Measurements from ENCODE around the gene NHLH1. TPM values are rescaled to one million over a fixed set of nuclear protein-coding genes. Genes with fewer than 3 reads are reported as not detected.
A peak's percentile ranks its signal among the peaks of the same experiment; 100 is the strongest.

The NHLH1 gene
- total RNA-seq, 1 donor from 2014 or later, result 0.40 TPM

DNA sequence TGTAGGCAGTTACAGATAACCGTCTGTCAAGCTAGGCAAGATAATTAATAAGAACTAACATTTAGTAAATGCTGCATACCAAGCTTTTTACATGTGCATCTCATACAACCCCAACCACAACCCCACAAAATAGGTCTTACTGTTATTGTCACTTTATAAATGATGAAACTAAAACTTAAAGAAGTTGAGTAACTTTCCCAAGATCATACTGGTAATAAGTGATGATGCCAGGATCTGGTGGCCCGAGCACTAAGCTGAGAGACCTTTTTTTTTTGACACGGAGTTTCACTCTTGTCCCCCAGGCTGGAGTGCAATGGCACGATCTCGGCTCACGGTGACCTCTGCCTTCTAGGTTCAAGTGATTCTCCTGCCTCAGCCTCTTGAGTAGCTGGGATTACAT lies 21.9 kb upstream of the NHLH1 start:
- peak overlapping the region; percentile 96 for H3K4me3 Mint-ChIP-seq
- intact Hi-C loops (cut with micrococcal nuclease), result loop anchor here (5.0 kb wide), 2 partner anchors 267 to 337 kb away; no protein-coding TSS in a partner anchor
- no peaks in the 10 kb centered on the region for H3K27me3 Mint-ChIP-seq
- H3K9me3 Mint-ChIP-seq, result no peaks in the 10 kb centered on the region
- H3K27ac Mint-ChIP-seq, result no peak overlapping the region
- no peak for DNase-seq
- H3K4me1 Mint-ChIP-seq, result peaks cover 36% of the 10 kb centered on the region
- peaks cover 33% of the 10 kb centered on the region for H3K36me3 Mint-ChIP-seq (ENCODE audit: low read depth)

- intact Hi-C loops (cut with micrococcal nuclease), result no loop called here
- Mint-ChIP-seq H3K27ac (no peak overlapping the region), H3K9me3 (no peaks in the 10 kb centered on the region), H3K4me1 (peaks cover 23% of the 10 kb centered on the region), H3K36me3 (ENCODE audit: low read depth) (peaks cover 38% of the 10 kb centered on the region), H3K27me3 (no peaks in the 10 kb centered on the region), H3K4me3 (no peak overlapping the region)
- no peak for DNase-seq
Observed at GRCh38 chr1:160346463-160346862, 20.4 kb upstream of the NHLH1 start.

- peaks cover 38% of the 10 kb centered on the region for H3K36me3 Mint-ChIP-seq (ENCODE audit: low read depth)
- no peak for DNase-seq
- H3K27me3 Mint-ChIP-seq, result no peaks in the 10 kb centered on the region
- intact Hi-C loops (cut with micrococcal nuclease), result no loop called here
- no peak overlapping the region for H3K4me3 Mint-ChIP-seq
- no peak overlapping the region for H3K27ac Mint-ChIP-seq
- no peaks in the 10 kb centered on the region for H3K9me3 Mint-ChIP-seq
- peaks cover 19% of the 10 kb centered on the region for H3K4me1 Mint-ChIP-seq
Observed at GRCh38 chr1:160346958-160347357, 19.9 kb upstream of the NHLH1 start.

GRCh38 chr1:160351629-160352028 lies 15.2 kb upstream of the NHLH1 start:
- H3K27ac Mint-ChIP-seq, result no peak overlapping the region
- no peak overlapping the region for H3K4me3 Mint-ChIP-seq
- DNase-seq, result no peak
- intact Hi-C loops (cut with micrococcal nuclease), result no loop called here
- H3K9me3 Mint-ChIP-seq, result no peaks in the 10 kb centered on the region
- H3K36me3 Mint-ChIP-seq (ENCODE audit: low read depth), result peaks cover 62% of the 10 kb centered on the region
- peaks cover 11% of the 10 kb centered on the region for H3K4me1 Mint-ChIP-seq
- H3K27me3 Mint-ChIP-seq, result no peaks in the 10 kb centered on the region

DNA sequence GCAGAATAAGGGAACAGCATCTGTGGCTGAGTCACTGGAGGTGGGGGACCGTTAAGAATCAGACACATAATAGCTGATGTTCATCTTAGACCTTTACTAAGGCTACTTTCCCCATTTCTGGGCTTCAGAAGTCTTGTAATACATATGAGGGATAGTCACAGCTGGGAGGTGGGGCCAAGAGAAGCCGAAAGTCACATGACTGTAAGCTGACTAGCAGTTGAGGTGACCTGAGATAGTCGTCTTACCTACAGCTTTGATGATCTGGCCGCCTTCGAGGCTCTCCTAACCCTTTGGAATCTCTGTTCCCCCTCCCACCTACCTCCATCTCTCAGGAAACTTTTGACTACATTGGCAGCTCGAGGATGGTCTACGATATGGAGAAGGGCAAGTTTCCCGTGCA lies 14.3 kb upstream of the NHLH1 start:
- Mint-ChIP-seq H3K9me3 (no peaks in the 10 kb centered on the region), H3K36me3 (ENCODE audit: low read depth) (peaks cover 66% of the 10 kb centered on the region), H3K4me3 (no peak overlapping the region), H3K4me1 (peaks cover 5% of the 10 kb centered on the region), H3K27me3 (no peaks in the 10 kb centered on the region), H3K27ac (no peak overlapping the region)
- DNase-seq, result no peak
- intact Hi-C loops (cut with micrococcal nuclease), result no loop called here

DNA sequence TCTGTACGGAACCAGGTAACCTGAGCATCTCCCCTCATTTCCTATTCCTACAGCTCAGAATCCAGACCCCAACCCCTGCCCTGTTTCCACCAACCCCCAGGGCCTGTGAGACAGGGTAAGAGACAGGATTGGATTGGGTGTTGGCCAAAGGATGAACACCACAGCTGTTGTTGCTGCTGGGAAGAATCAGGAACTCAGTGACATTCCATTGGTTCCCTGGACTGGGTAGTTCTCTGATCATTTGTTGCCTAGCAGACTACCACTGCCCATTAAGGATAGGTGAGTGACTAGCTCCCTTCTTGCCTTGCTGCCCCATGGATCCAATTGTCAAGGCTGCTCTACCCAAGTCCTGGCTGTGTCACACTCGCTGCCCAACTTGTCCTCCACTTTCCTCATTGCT lies 13.6 kb upstream of the NHLH1 start:
- Mint-ChIP-seq H3K4me1 (peaks cover 5% of the 10 kb centered on the region), H3K27me3 (no peaks in the 10 kb centered on the region), H3K27ac (no peak overlapping the region), H3K36me3 (ENCODE audit: low read depth) (peaks cover 70% of the 10 kb centered on the region), H3K4me3 (no peak overlapping the region), H3K9me3 (no peaks in the 10 kb centered on the region)
- no peak for DNase-seq
- intact Hi-C loops (cut with micrococcal nuclease), result no loop called here

DNA sequence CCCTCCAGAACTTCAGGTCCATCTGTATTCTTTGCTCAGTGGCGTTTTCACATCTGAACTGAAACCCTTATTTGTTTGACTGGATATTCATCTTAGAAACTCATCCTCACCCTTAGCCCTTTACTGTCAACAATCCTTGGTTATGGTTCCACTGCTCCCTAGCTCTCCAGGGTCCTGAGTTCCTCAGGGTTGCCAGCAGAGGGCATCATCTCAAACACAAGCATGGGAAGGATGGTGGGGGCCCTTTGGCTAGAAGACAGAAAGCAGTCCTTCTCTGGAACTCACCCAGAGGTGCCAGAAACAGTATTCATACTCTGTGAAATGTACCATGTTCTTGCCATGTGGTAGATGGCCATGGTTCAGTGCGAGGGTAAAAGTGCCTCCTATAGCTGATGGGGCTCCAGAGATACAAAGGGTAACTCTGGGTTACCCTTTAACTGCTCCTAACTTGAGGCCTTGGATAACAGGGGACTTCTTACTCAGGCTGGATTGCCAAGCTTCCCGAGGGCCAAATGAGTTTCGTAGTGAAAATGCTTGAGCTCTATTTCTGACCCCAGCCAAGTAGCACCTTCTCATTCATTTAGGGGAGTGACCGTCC lies 12.4 kb upstream of the NHLH1 start:
- Mint-ChIP-seq H3K27ac (no peak overlapping the region), H3K36me3 (ENCODE audit: low read depth) (peaks cover 73% of the 10 kb centered on the region), H3K4me1 (peaks cover 4% of the 10 kb centered on the region), H3K4me3 (no peak overlapping the region), H3K27me3 (no peaks in the 10 kb centered on the region), H3K9me3 (no peaks in the 10 kb centered on the region)
- intact Hi-C loops (cut with micrococcal nuclease), result loop anchor here (2.0 kb wide), 1 partner anchor 22 kb away; no protein-coding TSS in a partner anchor
- peak; percentile 70 for DNase-seq

DNA sequence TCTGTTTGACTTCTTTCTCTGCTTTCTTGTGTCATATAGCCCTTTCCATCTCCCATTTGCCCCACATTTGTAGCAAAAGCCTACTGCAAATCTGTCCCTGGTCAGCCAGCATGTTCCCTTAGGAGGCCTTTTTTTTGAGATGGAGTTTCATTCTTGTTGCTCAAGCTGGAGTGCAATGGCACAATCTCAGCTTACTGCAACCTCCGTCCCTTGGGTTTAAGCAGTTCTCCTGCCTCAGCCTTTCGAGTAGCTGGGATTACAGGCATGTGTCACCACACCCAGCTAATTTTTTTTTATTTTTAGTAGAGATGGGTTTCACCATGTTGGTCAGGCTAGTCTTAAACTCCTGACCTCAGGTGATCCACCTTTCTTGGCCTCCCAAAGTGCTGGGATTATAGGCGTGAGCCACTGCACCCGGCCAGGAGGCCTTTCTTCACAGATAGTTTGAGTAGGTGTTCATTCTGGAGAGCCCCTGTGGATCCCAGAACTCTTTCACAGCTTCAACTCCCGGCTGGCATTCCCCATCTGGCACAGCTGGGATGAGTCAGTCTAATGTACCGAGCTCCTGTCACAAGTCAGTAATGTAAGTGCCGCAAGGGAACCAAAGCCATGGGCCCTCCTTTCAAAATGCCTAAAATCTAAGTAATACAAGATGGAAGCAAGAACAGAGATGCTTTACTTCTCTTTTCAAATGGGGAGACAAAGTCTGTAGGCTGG lies 9.4 kb upstream of the NHLH1 start:
- intact Hi-C loops (cut with micrococcal nuclease), result no loop called here
- no peak for DNase-seq
- H3K36me3 Mint-ChIP-seq (ENCODE audit: low read depth), result peaks cover 66% of the 10 kb centered on the region

DNA sequence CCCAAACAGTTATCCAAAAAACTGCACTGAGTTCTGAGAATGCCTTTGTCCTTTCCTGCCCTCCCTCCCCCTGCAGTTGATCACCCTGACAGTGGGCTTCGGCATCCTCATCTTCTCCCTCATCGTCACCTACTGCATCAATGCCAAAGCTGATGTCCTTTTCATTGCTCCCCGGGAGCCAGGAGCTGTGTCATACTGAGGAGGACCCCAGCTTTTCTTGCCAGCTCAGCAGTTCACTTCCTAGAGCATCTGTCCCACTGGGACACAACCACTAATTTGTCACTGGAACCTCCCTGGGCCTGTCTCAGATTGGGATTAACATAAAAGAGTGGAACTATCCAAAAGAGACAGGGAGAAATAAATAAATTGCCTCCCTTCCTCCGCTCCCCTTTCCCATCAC lies 8.8 kb upstream of the NHLH1 start:
- DNase-seq, result no peak
- no peaks in the 10 kb centered on the region for H3K4me1 Mint-ChIP-seq
- no peaks in the 10 kb centered on the region for H3K9me3 Mint-ChIP-seq
- intact Hi-C loops (cut with micrococcal nuclease), result no loop called here
- no peak overlapping the region for H3K4me3 Mint-ChIP-seq
- H3K27ac Mint-ChIP-seq, result no peak overlapping the region
- peaks cover 62% of the 10 kb centered on the region for H3K36me3 Mint-ChIP-seq (ENCODE audit: low read depth)
- no peaks in the 10 kb centered on the region for H3K27me3 Mint-ChIP-seq

More for the DNA sequence above, 9.4 kb upstream of the NHLH1 start:
- Mint-ChIP-seq H3K27ac (no peak overlapping the region), H3K4me1 (no peaks in the 10 kb centered on the region), H3K9me3 (no peaks in the 10 kb centered on the region), H3K4me3 (no peak overlapping the region), H3K27me3 (no peaks in the 10 kb centered on the region)

- Mint-ChIP-seq H3K4me1 (no peaks in the 10 kb centered on the region), H3K9me3 (no peaks in the 10 kb centered on the region), H3K4me3 (no peak overlapping the region), H3K27ac (no peak overlapping the region), H3K27me3 (no peaks in the 10 kb centered on the region), H3K36me3 (ENCODE audit: low read depth) (peaks cover 47% of the 10 kb centered on the region)
- no peak for DNase-seq
- intact Hi-C loops (cut with micrococcal nuclease), result no loop called here
Observed at GRCh38 chr1:160359559-160360226, 7.2 kb upstream of the NHLH1 start.

GRCh38 chr1:160360227-160360695 lies 6.6 kb upstream of the NHLH1 start:
- Mint-ChIP-seq H3K36me3 (ENCODE audit: low read depth) (peaks cover 43% of the 10 kb centered on the region), H3K27ac (no peak overlapping the region), H3K9me3 (no peaks in the 10 kb centered on the region), H3K4me1 (no peaks in the 10 kb centered on the region), H3K27me3 (no peaks in the 10 kb centered on the region), H3K4me3 (no peak overlapping the region)
- intact Hi-C loops (cut with micrococcal nuclease), result no loop called here
- no peak for DNase-seq

GRCh38 chr1:160361199-160361598 lies 5.7 kb upstream of the NHLH1 start:
- DNase-seq, result no peak
- no peak overlapping the region for H3K4me3 Mint-ChIP-seq
- intact Hi-C loops (cut with micrococcal nuclease), result no loop called here
- no peaks in the 10 kb centered on the region for H3K9me3 Mint-ChIP-seq
- H3K4me1 Mint-ChIP-seq, result no peaks in the 10 kb centered on the region
- no peaks in the 10 kb centered on the region for H3K27me3 Mint-ChIP-seq
- peaks cover 34% of the 10 kb centered on the region for H3K36me3 Mint-ChIP-seq (ENCODE audit: low read depth)
- no peak overlapping the region for H3K27ac Mint-ChIP-seq

DNA sequence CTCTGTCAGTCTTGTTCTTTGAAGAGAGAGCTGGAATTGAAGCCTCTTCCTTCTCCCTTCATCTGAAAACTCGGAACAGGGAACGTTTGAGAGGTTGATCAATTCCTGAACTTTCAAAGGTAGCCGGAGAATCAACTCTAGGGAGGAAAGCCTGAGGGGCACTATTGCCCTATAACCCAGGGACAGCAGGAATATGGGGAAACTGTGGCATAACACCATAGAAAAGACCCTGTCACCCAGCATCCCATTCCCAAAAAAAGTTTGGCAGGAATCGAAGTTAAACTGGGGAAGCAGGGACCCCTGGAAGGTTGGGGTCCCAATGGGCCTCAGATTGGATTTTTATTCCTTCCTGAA lies 5.1 kb upstream of the NHLH1 start:
- Mint-ChIP-seq H3K4me3 (no peak overlapping the region), H3K27me3 (no peaks in the 10 kb centered on the region), H3K36me3 (ENCODE audit: low read depth) (peaks cover 28% of the 10 kb centered on the region), H3K4me1 (no peaks in the 10 kb centered on the region), H3K27ac (no peak overlapping the region), H3K9me3 (no peaks in the 10 kb centered on the region)
- intact Hi-C loops (cut with micrococcal nuclease), result no loop called here
- no peak for DNase-seq

DNA sequence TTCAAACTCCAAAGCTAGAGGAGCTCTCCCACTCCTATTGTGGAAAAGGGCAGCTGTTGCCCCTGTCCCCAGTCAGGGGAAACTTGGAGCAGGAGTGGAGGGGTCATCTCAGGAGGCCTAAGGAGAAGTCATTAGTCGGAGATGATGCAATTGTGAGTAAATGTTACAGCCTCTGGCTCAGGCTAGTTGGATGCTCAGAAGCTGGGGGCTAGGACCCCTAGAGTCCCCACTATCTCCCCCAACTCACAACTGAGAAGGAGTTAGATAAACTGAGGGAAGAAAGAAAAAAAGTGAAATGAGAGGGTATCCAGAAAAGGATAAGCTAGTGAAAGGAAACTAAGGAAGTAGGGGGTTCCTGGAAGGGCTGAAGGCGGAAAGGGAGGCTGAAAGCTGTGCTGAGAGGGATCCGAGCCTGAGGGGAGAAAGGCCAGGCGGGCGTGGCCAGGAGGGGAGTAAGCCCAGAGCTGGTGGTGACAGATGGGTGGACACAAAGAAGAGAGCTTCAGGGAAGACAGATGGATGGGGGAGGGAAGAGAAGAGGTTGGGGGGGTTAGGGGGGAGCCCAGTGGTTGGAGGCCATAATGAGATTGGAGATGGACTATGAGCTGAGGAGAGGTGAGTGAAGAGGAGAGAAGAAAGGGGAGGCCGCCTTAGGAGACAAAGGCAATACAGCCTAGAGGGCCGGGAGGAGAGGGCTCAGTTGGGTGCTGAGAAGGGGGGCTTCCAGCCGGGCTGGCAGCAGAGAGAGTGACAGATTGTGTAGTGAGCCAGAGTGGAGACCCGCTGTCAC lies 4.5 kb upstream of the NHLH1 start:
- intact Hi-C loops (cut with micrococcal nuclease), result no loop called here
- DNase-seq, result no peak
- no peaks in the 10 kb centered on the region for H3K27me3 Mint-ChIP-seq
- H3K4me1 Mint-ChIP-seq, result no peaks in the 10 kb centered on the region
- H3K36me3 Mint-ChIP-seq (ENCODE audit: low read depth), result peaks cover 23% of the 10 kb centered on the region
- H3K27ac Mint-ChIP-seq, result no peak overlapping the region
- H3K9me3 Mint-ChIP-seq, result no peaks in the 10 kb centered on the region
- no peak overlapping the region for H3K4me3 Mint-ChIP-seq
